ENCODE measurements around the gene TBCD.

The TBCD gene

GRCh38 chr17:82812601-82813000 is 60.7 kb downstream of the TBCD start:
- no peak for DNase-seq

- DNase-seq, result no peak
Observed at GRCh38 chr17:82813299-82814051, 61.6 kb downstream of the TBCD start.

GRCh38 chr17:82814834-82815233 is 63.0 kb downstream of the TBCD start:
- no peak for DNase-seq

GRCh38 chr17:82815354-82815753 is 63.5 kb downstream of the TBCD start:
- DNase-seq, result no peak

- no peak for DNase-seq
Observed at GRCh38 chr17:82815790-82816305, 64.0 kb downstream of the TBCD start.

GRCh38 chr17:82816358-82816757 is 64.5 kb downstream of the TBCD start:
- no peak for DNase-seq

- DNase-seq, result no peak
Observed at GRCh38 chr17:82817947-82818346, 66.1 kb downstream of the TBCD start.

- DNase-seq, result no peak
Observed at GRCh38 chr17:82820278-82821251, 68.7 kb downstream of the TBCD start.

GRCh38 chr17:82821554-82821953 is 69.7 kb downstream of the TBCD start:
- DNase-seq, result no peak

GRCh38 chr17:82822281-82822680 is 70.4 kb downstream of the TBCD start:
- no peak for DNase-seq

- DNase-seq, result no peak
Observed at GRCh38 chr17:82823004-82823403, 71.1 kb downstream of the TBCD start.

GRCh38 chr17:82825540-82826124 is 73.8 kb downstream of the TBCD start:
- DNase-seq, result no peak

GRCh38 chr17:82826211-82826610 is 74.3 kb downstream of the TBCD start:
- DNase-seq, result no peak

GRCh38 chr17:82826956-82827355 is 75.1 kb downstream of the TBCD start:
- no peak for DNase-seq

GRCh38 chr17:82828875-82829487 is 77.1 kb downstream of the TBCD start:
- DNase-seq, result no peak

GRCh38 chr17:82830249-82830661 is 78.4 kb downstream of the TBCD start:
- no peak for DNase-seq

GRCh38 chr17:82831041-82831817 is 79.4 kb downstream of the TBCD start:
- DNase-seq, result no peak

GRCh38 chr17:82831818-82832200 is 79.9 kb downstream of the TBCD start:
- no peak for DNase-seq

- DNase-seq, result no peak
Observed at GRCh38 chr17:82832411-82832810, 80.5 kb downstream of the TBCD start.

GRCh38 chr17:82832881-82833475 is 81.1 kb downstream of the TBCD start:
- DNase-seq, result no peak

GRCh38 chr17:82835122-82835521 is 83.3 kb downstream of the TBCD start:
- DNase-seq, result no peak

Measured in activated CD8-positive, alpha-beta memory T cell treated with anti-CD3 and anti-CD28 coated beads, Interleukin-2, amount 50 U/mL, for 4 hours (primary cell).